Upper lobe of left lung (tissue), 6 donors: Measurements from ENCODE around the gene CFAP300. TPM values are rescaled to one million over a fixed set of nuclear protein-coding genes. Genes with fewer than 3 reads are reported as not detected.

Source experiments
- ATAC-seq, 2 donors: fragments of 200-7000 bp; cut with Tn5 transposase; one replicate each; pipeline ENCODE4 v1.9.1; 2022; ENCODE audit warnings: mild to moderate bottlenecking in 2 of 2, moderate library complexity in 2 of 2; ENCODE audit not compliant: low FRiP score in 2 of 2
- DNase-seq, 2 donors: peaks; one replicate each; pipeline ENCODE4 v3.0.0-alpha.2; 2019 to 2020
- H3K27ac ChIP-seq, 4 donors: fragments of 200-600 bp; sonication (generic); one replicate each; pipeline ENCODE4 v1.5.1; 2016 to 2019
- H3K27me3 ChIP-seq, 4 donors: fragments of 200-600 bp; sonication (generic); one replicate each; pipeline ENCODE4 v1.5.1; 2017 to 2019
- H3K36me3 ChIP-seq, 4 donors: fragments of 200-600 bp; sonication (generic); one replicate each; pipeline ENCODE4 v1.5.1; 2016 to 2019
- H3K4me1 ChIP-seq, 4 donors: fragments of 200-600 bp; sonication (generic); one replicate each; pipeline ENCODE4 v1.5.1; 2018 to 2019
- H3K4me3 ChIP-seq, 4 donors: fragments of 200-600 bp; sonication (generic); one replicate each; pipeline ENCODE4 v1.5.1; 2017 to 2019; ENCODE audit warnings: mild to moderate bottlenecking in 2 of 4, moderate library complexity in 1 of 4
- H3K9me3 ChIP-seq, 4 donors: fragments of 200-600 bp; sonication (generic); one replicate each; pipeline ENCODE4 v1.5.1; 2018 to 2019
- EP300 ChIP-seq, 4 donors: sonication (generic); formaldehyde crosslinking; IDR thresholded peaks; one replicate each; pipeline ENCODE4 v1.5.1; 2017; ENCODE audit warnings: antibody characterized with exemption in 4 of 4, control low read depth in 2 of 4
- POLR2A ChIP-seq, 4 donors: fragments of 450-650 bp; IDR thresholded peaks; one replicate each; pipeline ENCODE4 v1.5.1; 2016 to 2017; ENCODE audit warnings: antibody characterized with exemption in 4 of 4, mild to moderate bottlenecking in 2 of 4
- POLR2AphosphoS5 ChIP-seq, 2 donors: sonication (generic); formaldehyde crosslinking; IDR thresholded peaks; one replicate each; pipeline ENCODE4 v1.5.1; 2017; ENCODE audit warnings: antibody characterized with exemption in 2 of 2
- WGBS, 2 donors: methylation state at CpG; one replicate each; pipeline ENCODE4 v1.1.5; 2017 to 2018; 5-methylcytosine and 5-hydroxymethylcytosine counted together
- small RNA-seq, 4 donors: library from RNA; depleted of rRNA; stranded (forward); fragments of <200 nt; gene quantifications; one replicate each; pipeline ENCODE3, GENCODE V24; 2016
- total RNA-seq, 6 donors: library from RNA; depleted of rRNA in 4 of 6; stranded (reverse); fragments of >200 nt in 4 of 6; gene quantifications; one replicate each; pipeline versions ENCODE4 v1.1.0 to v1.2.1, GENCODE V29; 2016 to 2021
- TF ChIP-seq, protein P1 (sequence below), 6 experiments: fragments of 450-650 bp in 4 of 6; fragments of 200-600 bp in 2 of 6; sonication (generic) in 2 of 6; IDR thresholded peaks; one replicate each; pipeline ENCODE4 v1.5.1; 2016 to 2019; ENCODE audit warnings: antibody characterized with exemption in 6 of 6
- donor health status: DM: no; HTN: no; CAD: no; lungs with moderate emphysema.
- donor health status: DM: no; HTN: yes; CAD: no; lungs with severe emphysema.

Gene CFAP300
- total RNA-seq, 6 donors from 2014 or later: 1.2 to 15.9 (median 4.2) TPM

DNA sequence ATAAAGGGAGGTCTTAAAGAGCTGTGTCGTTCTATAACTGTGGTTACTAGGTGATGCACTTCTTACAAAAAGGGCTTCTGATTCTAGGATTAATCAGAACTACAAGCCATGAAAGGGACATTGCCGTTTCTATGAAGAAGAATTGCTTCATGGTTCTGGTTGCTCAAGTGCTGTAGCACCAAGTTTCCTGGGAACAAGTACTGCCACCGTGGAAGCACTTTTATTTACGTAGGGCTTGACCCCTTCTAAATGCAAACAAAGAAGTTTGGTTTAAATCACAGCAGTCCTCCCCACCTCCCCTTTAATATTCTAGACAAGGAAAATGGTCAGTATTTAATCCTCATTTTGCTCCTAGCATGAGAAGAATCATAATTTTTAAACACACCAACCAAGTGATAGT lies 72.8 kb downstream of the CFAP300 start:
- no peak overlapping the region for H3K4me3 ChIP-seq
- peak overlapping the region in 3 of 4 donors; percentile 1 to 58 (median 50) for H3K27ac ChIP-seq
- 40 to 50% methylated on average over 4 of the region's 4 CpGs for WGBS, 2 donors
- DNase-seq (peak in 1 of 2 donors; percentile 48), ATAC-seq (no peak)
- H3K4me1 ChIP-seq: peaks cover 30 to 47% (median 37%) of the 10 kb centered on the region in 4 donors
- no peaks in the 10 kb centered on the region for H3K27me3 ChIP-seq
- H3K9me3 ChIP-seq: no peaks in the 10 kb centered on the region
- TF ChIP-seq POLR2A (IDR thresholded peaks at IDR 0.05): no peak
- TF ChIP-seq POLR2AphosphoS5 (IDR thresholded peaks at IDR 0.05): peak in 1 of 2 donors; percentile 17
- no peak for TF ChIP-seq EP300 (IDR thresholded peaks at IDR 0.05)
- TF ChIP-seq, protein P1, sequence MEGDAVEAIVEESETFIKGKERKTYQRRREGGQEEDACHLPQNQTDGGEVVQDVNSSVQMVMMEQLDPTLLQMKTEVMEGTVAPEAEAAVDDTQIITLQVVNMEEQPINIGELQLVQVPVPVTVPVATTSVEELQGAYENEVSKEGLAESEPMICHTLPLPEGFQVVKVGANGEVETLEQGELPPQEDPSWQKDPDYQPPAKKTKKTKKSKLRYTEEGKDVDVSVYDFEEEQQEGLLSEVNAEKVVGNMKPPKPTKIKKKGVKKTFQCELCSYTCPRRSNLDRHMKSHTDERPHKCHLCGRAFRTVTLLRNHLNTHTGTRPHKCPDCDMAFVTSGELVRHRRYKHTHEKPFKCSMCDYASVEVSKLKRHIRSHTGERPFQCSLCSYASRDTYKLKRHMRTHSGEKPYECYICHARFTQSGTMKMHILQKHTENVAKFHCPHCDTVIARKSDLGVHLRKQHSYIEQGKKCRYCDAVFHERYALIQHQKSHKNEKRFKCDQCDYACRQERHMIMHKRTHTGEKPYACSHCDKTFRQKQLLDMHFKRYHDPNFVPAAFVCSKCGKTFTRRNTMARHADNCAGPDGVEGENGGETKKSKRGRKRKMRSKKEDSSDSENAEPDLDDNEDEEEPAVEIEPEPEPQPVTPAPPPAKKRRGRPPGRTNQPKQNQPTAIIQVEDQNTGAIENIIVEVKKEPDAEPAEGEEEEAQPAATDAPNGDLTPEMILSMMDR (IDR thresholded peaks at IDR 0.05): no peak
- H3K36me3 ChIP-seq: peaks cover 0 to 2% (median 0%) of the 10 kb centered on the region in 4 donors

DNA sequence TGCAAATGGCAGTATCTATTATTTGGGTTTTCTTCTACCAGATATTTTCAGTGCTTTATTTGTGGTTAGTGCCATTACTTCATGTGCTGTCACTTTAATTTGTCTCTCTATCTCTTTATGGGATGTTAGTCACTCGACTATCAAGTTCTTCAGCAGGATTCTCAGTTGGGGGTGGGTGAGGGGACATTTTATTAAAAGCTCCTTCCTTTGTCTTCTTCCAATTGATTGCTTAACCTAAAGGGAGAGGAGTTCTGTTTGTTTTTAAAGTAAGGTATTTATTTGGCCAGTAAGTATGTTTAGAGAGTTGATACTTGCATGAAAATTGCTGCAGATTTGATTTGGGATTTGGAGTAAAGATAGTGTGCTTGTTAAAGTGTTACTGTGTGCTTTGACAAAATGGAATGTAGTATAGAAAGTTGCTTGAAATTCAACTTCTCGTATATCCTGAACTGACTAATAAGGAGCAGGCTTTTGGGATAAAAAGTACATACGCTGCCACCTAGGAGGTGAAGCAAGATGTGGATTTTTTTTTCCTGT lies 73.3 kb downstream of the CFAP300 start:
- WGBS, 2 donors: 54% methylated on average over 3 of the region's 3 CpGs
- peaks cover 30 to 47% (median 37%) of the 10 kb centered on the region in 4 donors for H3K4me1 ChIP-seq
- H3K36me3 ChIP-seq: peaks cover 0 to 2% (median 0%) of the 10 kb centered on the region in 4 donors
- H3K9me3 ChIP-seq: no peaks in the 10 kb centered on the region
- TF ChIP-seq EP300 (IDR thresholded peaks at IDR 0.05) (no peak), POLR2AphosphoS5 (IDR thresholded peaks at IDR 0.05) (no peak), POLR2A (IDR thresholded peaks at IDR 0.05) (no peak)
- DNase-seq: no peak
- no peak overlapping the region for H3K4me3 ChIP-seq
- no peaks in the 10 kb centered on the region for H3K27me3 ChIP-seq
- no peak for ATAC-seq
- peak overlapping the region in 2 of 4 donors; percentile 1 to 58 for H3K27ac ChIP-seq

- Histone ChIP-seq H3K4me3 (no peak overlapping the region), H3K36me3 (peaks cover 0 to 2% (median 0%) of the 10 kb centered on the region in 4 donors), H3K27ac (peak overlapping the region in 1 of 4 donors; percentile 58), H3K4me1 (peaks cover 30 to 41% (median 33%) of the 10 kb centered on the region in 4 donors), H3K27me3 (no peaks in the 10 kb centered on the region), H3K9me3 (no peaks in the 10 kb centered on the region)
- TF ChIP-seq POLR2A (IDR thresholded peaks at IDR 0.05) (no peak), EP300 (IDR thresholded peaks at IDR 0.05) (no peak), POLR2AphosphoS5 (IDR thresholded peaks at IDR 0.05) (no peak)
- TF ChIP-seq, protein P1 (IDR thresholded peaks at IDR 0.05): no peak
- DNase-seq: no peak
- WGBS, 2 donors: 62 to 77% methylated on average over 2 of the region's 2 CpGs
- ATAC-seq: no peak
These were observed 74.1 kb downstream of the CFAP300 start for GRCh38 chr11:102121329-102121728.

Small RNA genes within 50 kb of the gene (small RNA-seq; reads per million reads assigned to genes)
- gene RNA5SP535: 0 reads per million in 4 donors

Other genes with a start within 250 kb of the CFAP300 start
- gene CEP126, start 132.4 kb upstream of the CFAP300 start, total RNA-seq: 10 to 100 TPM in 3 of 6 donors, 1 to 10 TPM in 3; 2.0 to 33.4 (median 8.0) TPM
- under 1 TPM in 4 of 6 donors, not detected in 2; 0.09 to 0.49 (median 0.29) TPM for gene ANGPTL5, start 130.9 kb upstream of the CFAP300 start, total RNA-seq
- gene YAP1, start 63.0 kb downstream of the CFAP300 start, total RNA-seq: 100 to 1,000 TPM in 5 of 6 donors, 10 to 100 TPM in 1; 99.2 to 262 (median 190) TPM